Diencephalon (tissue), 1 donor: ENCODE data around the gene KAT14. TPM values are rescaled to one million over a fixed set of nuclear protein-coding genes. Genes with fewer than 3 reads are reported as not detected.

Experiments used
- small RNA-seq: library from RNA; depleted of rRNA; stranded (forward); fragments of <200 nt; gene quantifications from one replicate; pipeline ENCODE3, GENCODE V24; 2014
- total RNA-seq: library from RNA; depleted of rRNA; stranded (reverse); fragments of >200 nt; gene quantifications from one replicate; pipeline ENCODE4 v1.2.3, GENCODE V29; 2014

Gene KAT14, protein sequence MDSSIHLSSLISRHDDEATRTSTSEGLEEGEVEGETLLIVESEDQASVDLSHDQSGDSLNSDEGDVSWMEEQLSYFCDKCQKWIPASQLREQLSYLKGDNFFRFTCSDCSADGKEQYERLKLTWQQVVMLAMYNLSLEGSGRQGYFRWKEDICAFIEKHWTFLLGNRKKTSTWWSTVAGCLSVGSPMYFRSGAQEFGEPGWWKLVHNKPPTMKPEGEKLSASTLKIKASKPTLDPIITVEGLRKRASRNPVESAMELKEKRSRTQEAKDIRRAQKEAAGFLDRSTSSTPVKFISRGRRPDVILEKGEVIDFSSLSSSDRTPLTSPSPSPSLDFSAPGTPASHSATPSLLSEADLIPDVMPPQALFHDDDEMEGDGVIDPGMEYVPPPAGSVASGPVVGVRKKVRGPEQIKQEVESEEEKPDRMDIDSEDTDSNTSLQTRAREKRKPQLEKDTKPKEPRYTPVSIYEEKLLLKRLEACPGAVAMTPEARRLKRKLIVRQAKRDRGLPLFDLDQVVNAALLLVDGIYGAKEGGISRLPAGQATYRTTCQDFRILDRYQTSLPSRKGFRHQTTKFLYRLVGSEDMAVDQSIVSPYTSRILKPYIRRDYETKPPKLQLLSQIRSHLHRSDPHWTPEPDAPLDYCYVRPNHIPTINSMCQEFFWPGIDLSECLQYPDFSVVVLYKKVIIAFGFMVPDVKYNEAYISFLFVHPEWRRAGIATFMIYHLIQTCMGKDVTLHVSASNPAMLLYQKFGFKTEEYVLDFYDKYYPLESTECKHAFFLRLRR
- total RNA-seq, result 27.7 TPM

DNA sequence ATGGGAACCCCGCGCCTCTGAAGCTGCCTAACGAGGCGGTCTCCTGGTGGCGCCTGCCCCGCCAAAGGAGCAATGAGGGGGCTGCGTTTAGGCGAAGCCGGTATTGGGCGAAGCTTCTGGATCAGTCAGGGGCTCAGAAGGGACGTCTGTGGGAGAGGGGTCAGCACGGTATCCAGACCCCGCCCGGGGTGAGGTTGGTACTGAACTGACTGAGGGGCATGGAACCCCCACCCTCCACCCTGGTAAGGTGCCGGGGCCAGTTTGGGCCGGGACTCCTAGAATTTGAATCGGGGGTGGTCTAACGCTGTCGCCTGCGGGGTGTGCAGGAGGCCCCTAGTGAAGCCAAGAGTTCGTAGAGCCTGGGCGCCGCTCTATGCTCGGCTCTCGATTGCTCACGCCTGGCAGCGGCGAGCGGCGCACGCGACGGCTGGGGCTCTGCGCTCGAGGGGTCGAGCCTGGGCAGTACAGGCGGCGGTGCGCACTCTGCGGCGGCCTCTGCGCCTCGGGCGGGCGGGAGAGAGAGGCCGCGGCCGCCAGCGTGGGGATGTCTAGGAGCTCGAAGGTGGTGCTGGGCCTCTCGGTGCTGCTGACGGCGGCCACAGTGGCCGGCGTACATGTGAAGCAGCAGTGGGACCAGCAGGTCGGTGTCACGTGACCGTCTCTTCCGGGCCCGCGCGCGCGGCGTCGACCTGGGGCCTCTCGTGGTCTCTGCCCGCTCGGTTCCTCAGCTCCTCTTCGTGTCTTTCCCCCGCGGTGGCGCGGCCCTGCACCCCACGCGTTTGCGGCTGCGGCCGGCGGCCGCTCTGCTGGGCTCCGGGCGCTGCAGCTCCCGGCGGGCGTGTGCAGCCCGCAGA is at the start of gene KAT14, which contains the start of gene PET117:
KAT14 (plus strand) TSS at position 452 of the 854 bp plus-strand sequence. CDS start 4,798 bp downstream, outside the sequence.
PET117 (plus strand) TSS at position 452 of the 854 bp plus-strand sequence; CDS start at position 545, 93 bp downstream.

Small RNA genes within 50 kb of the gene (small RNA-seq; reads per million reads assigned to genes)
- gene RF00019 (not detected), gene RNU7-137P (not detected)

Other genes with a start within 250 kb of the KAT14 start
- gene SNX5, start 169.1 kb upstream of the KAT14 start, total RNA-seq, result 81.0 TPM
- gene MGME1, start 168.8 kb upstream of the KAT14 start, total RNA-seq, result 10.1 TPM
- not detected for gene OVOL2, start 79.9 kb upstream of the KAT14 start, total RNA-seq
- gene PET117, start within 50 bp of the KAT14 start, total RNA-seq, result 11.3 TPM
- 17.5 TPM for gene ZNF133, start 150.7 kb downstream of the KAT14 start, total RNA-seq